ENCODE measurements around the gene DOK6. TPM values are rescaled to one million over a fixed set of nuclear protein-coding genes. Genes with fewer than 3 reads are reported as not detected.

DOK6 gene
- total RNA-seq, 1 experiment from 2014 or later, result 0.30 TPM

DNA sequence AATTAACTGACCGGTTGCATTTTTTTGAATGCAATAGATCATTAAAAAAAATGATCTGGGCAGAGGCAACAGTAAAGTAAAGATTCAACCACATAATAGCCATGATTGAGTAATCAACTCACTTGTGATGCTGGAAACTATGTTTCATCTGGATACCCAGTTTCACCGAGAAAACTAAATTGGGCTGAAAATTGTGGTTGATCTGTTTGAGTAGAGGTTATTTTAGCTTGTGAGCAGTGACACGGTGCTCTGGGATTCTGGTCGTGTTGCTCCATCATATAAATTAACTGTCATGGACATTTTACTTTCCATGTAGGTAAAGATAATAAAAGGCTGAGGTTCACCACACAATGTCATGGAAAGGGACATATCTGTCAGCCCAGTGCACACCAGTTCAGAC is 488.3 kb downstream of the DOK6 start:
- no peak for DNase-seq (ENCODE audit: low read depth)
- in situ Hi-C loops (cut with HindIII; ENCODE audit: low pct_unique_long_range_greater_than_20kb, low sequenced_read_pairs), result no loop called here

- in situ Hi-C loops (cut with HindIII; ENCODE audit: low pct_unique_long_range_greater_than_20kb, low sequenced_read_pairs), result no loop called here
Observed at GRCh38 chr18:69890558-69890957, 489.9 kb downstream of the DOK6 start.

GRCh38 chr18:69894467-69894866 is 493.8 kb downstream of the DOK6 start:
- in situ Hi-C loops (cut with HindIII; ENCODE audit: low pct_unique_long_range_greater_than_20kb, low sequenced_read_pairs), result no loop called here

More at GRCh38 chr18:69890558-69890957, 489.9 kb downstream of the DOK6 start:
- DNase-seq (ENCODE audit: low read depth), result no peak

GRCh38 chr18:69895066-69896047 is 494.7 kb downstream of the DOK6 start:
- DNase-seq (ENCODE audit: low read depth), result no peak
- in situ Hi-C loops (cut with HindIII; ENCODE audit: low pct_unique_long_range_greater_than_20kb, low sequenced_read_pairs), result no loop called here

More at GRCh38 chr18:69894467-69894866, 493.8 kb downstream of the DOK6 start:
- DNase-seq (ENCODE audit: low read depth), result no peak

- in situ Hi-C loops (cut with HindIII; ENCODE audit: low pct_unique_long_range_greater_than_20kb, low sequenced_read_pairs), result no loop called here
- no peak for DNase-seq (ENCODE audit: low read depth)
Observed at GRCh38 chr18:69897397-69898108, 496.9 kb downstream of the DOK6 start.

DNA sequence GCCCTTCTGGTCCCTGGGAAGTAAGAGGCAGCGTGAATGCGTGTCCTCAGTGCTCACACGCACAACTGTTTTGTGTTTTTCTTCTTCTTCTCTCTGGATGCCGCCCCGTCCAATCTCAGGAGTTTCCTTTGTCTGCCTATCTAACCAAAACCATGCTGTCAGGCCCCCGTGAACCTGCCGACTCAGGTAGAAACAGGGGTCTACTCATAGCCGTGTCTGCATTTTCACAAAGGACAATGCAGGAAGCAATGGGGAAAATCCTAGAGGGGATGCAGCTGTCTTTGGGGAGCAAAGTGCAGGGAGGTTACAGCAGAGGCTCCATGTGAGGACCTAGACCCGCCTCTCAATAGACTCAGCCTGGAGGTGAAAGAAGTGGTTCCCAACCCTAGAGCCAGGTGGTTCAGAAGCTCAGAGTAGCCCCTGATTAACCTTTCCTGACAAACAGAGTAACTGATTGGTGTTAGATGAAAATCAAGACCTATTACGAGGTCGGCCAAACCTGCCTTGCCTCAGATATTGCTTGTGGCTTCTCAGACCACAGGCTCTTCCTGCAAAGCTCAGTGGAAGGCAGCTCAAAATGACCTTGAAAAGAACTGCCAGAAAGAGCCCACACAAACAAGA is 497.7 kb downstream of the DOK6 start:
- DNase-seq (ENCODE audit: low read depth), result no peak
- in situ Hi-C loops (cut with HindIII; ENCODE audit: low pct_unique_long_range_greater_than_20kb, low sequenced_read_pairs), result no loop called here

Measured in Caki2 (cell line).